GM12875 (cell line): ENCODE data around the gene MYOC.

Experiments
- H3K4me3 ChIP-seq: one replicate; pipeline ENCODE4 v1.5.1; 2011; ENCODE audit warnings: low read depth, low read length, control low read depth
- CTCF ChIP-seq: IDR thresholded peaks from 2 replicates; pipeline ENCODE4 v1.5.1; 2011; ENCODE audit warnings: low read depth, mild to moderate bottlenecking, control low read depth, inconsistent platforms, low read length, moderate library complexity, borderline replicate concordance; ENCODE audit not compliant: insufficient read depth

MYOC gene

DNA sequence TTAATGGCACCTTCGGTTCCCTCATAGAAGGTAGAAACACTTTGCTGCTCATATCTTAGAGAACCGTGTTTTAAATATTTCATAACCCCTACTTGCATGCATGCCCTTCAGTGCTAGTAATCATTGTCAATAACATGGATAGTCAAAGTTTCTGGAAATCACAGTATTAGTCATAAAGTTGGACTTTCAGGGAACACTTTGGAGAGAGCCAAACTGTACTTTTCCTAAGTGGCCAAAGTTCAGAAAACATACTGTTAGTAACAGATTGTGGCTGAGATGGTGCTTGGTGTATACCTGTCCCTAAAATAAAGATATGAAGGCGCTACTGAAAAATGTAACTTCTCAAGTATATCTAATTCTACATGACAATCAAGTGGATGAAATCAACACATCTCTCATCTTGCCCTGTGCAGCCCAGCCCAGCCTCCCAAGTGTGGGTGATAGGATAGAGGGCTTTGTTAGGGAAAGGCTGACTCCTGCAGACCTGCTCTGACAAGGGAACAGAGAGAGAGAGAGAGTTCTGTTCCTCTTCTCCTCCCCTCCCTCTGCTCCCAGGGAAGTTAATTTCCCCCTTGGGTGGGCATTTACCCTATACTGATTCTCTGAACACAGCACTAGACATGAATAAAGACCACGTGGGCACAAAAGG, 14.4 kb downstream of the MYOC start:
- H3K4me3 ChIP-seq, result no peak overlapping the region
- TF ChIP-seq CTCF, result no peak

DNA sequence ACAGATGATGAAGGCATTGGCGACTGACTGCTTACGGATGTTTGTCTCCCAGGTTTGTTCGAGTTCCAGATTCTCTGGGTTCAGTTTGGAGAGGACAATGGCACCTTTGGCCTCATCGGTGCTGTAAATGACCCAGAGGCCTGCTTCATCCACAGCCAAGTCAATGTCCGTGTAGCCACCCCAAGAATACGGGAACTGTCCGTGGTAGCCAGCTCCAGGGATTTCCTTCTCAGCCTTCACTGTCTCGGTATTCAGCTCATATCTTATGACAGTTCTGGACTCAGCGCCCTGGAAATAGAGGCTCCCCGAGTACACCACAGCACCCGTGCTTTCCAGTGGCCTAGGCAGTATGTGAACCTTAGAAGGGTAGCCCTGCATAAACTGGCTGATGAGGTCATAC, 16.3 kb downstream of the MYOC start:
- no peak overlapping the region for H3K4me3 ChIP-seq
- TF ChIP-seq CTCF, result no peak

GRCh38 chr1:171635661-171636060, 16.8 kb downstream of the MYOC start:
- TF ChIP-seq CTCF, result no peak
- H3K4me3 ChIP-seq, result no peak overlapping the region

- no peak overlapping the region for H3K4me3 ChIP-seq
- no peak for TF ChIP-seq CTCF
These were observed 24.3 kb downstream of the MYOC start for GRCh38 chr1:171628225-171628624.

- TF ChIP-seq CTCF, result no peak
- H3K4me3 ChIP-seq, result no peak overlapping the region
These were observed 25.5 kb downstream of the MYOC start for GRCh38 chr1:171627020-171627419.

- no peak for TF ChIP-seq CTCF
- no peak overlapping the region for H3K4me3 ChIP-seq
These were observed 27.3 kb downstream of the MYOC start for GRCh38 chr1:171625225-171625624.

DNA sequence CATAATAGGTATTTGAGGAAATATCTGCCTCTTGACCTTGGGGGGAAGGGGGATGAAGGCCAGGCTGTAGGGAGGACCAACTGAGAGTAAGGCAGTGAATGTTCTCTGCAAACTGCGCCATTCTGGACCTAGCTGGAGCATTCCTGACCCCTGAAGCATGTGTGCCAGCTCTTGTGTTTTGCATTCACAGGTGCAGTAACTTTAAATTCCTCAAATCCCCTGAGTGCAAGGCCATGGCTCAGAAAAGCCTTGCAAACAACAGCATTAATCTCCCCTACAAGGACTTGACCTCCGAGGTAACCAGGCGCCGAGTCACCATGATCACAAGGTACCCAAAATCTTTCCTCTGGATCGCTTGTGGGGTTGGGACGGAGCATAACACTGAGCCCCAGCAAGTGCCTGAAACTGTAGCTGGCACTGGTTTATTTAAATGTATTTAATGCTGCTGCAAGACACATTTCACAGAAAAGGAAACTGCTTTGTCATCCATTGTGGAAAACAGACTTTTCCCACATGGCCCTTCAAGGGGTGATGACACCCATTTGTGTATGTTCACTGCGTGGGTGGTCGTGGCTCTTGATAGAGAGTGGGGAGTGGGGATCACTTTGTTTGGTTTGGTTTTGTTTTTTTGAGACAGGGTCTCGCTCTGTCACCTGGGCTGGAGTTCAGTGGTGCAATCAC, 28.7 kb downstream of the MYOC start:
- TF ChIP-seq CTCF, result no peak
- H3K4me3 ChIP-seq, result no peak overlapping the region
